HG02571 (cell line): ENCODE data around the gene RNF113B.

ENCODE experiments used
- ATAC-seq: cut with Tn5 transposase; IDR thresholded peaks from one replicate; pipeline ENCODE4 v1.9.1; 2021; ENCODE audit warnings: mild to moderate bottlenecking, moderate library complexity; ENCODE audit not compliant: unreplicated experiment

The RNF113B gene

GRCh38 chr13:98204546-98204945 lies 27.5 kb upstream of the RNF113B start:
- ATAC-seq, result no peak

GRCh38 chr13:98203646-98204326 lies 26.7 kb upstream of the RNF113B start:
- ATAC-seq, result no peak

- no peak for ATAC-seq
Measured at GRCh38 chr13:98201984-98202383, 24.9 kb upstream of the RNF113B start.

DNA sequence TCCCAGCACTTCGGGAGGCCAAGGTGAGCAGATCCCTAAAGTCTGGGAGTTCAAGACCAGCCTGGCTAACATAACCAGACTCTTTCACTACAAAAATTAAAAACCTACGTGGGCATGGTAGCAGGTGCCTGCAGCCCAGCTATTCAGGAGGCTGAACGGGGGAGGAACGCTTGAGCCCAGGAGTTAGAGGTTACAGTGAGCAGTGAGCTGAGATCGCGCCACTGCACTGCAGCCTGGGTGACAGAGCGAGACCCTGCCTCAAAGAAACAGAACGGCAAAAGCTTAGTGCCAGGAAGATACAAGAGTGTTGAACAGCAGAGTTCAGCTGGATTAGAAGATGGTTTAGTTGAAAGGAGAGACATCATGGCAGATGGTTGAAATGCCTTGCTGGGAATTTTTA lies 24.1 kb upstream of the RNF113B start:
- no peak for ATAC-seq

GRCh38 chr13:98200211-98200878 lies 23.3 kb upstream of the RNF113B start:
- ATAC-seq, result no peak

GRCh38 chr13:98199480-98199879 lies 22.4 kb upstream of the RNF113B start:
- no peak for ATAC-seq

DNA sequence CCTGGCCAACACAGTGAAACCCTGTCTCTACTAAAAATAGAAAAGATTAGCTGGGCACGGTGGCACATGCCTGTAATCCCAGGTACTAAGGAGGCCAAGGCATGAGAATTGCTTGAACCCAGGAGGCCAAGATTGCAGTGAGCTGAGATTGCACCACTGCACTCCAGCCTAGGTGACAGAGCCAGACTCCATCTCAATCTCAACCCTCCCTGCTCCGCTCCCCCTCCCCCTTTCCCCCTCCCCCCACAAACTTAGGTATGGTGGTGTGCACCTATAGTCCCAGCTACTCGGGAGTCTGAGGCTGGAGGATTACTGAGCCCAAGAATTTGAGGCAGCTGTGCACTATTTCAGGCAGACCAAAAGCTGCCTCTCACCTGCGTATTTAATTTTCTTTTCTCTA lies 21.6 kb upstream of the RNF113B start:
- no peak for ATAC-seq

GRCh38 chr13:98195054-98195791 lies 18.2 kb upstream of the RNF113B start:
- no peak for ATAC-seq

GRCh38 chr13:98192008-98192407 lies 14.9 kb upstream of the RNF113B start:
- no peak for ATAC-seq

DNA sequence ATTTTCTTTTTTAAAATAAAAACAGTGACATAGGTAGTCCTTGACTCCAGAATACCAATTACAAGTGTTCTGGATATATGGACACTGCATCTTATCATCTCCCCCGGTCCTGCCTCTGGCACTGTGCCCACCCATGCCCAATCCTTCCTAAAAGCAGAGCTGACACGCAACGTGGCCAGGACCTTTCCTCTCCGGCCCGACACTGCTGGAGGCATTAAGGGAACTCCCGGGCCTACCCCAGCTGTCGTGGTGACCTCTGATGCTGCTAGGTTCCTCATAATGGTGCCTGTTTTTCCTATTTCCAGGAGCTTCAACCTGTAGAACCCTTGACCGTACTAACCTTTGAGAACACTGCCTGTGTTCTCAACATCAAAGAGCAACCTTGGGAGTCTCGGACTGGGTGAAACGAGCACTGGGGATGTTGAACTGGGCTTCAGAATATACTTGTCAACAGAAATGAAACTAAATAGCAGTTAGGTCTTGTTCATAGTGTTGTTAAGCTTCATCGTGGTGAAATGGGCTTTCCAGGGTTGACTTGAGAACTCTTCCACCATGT lies 13.9 kb upstream of the RNF113B start:
- ATAC-seq, result no peak

- no peak for ATAC-seq
Measured at GRCh38 chr13:98189841-98190505, 12.9 kb upstream of the RNF113B start.

GRCh38 chr13:98188544-98189166 lies 11.6 kb upstream of the RNF113B start:
- ATAC-seq, result no peak

DNA sequence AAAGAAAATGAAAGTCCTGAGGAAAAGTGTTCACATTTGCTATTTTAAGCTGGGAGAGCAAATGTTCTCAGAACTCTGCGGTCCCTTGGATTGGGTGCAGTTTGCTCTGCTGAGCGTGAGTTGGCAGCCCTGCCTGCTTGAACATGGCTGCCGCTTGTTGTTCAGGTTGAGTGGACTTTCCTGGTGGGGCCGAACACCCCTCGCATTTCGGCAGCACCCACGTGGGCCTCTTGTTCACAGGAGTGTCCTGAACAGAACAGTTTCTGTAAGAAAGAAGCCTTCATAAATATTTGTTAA lies 10.8 kb upstream of the RNF113B start:
- ATAC-seq, result no peak

DNA sequence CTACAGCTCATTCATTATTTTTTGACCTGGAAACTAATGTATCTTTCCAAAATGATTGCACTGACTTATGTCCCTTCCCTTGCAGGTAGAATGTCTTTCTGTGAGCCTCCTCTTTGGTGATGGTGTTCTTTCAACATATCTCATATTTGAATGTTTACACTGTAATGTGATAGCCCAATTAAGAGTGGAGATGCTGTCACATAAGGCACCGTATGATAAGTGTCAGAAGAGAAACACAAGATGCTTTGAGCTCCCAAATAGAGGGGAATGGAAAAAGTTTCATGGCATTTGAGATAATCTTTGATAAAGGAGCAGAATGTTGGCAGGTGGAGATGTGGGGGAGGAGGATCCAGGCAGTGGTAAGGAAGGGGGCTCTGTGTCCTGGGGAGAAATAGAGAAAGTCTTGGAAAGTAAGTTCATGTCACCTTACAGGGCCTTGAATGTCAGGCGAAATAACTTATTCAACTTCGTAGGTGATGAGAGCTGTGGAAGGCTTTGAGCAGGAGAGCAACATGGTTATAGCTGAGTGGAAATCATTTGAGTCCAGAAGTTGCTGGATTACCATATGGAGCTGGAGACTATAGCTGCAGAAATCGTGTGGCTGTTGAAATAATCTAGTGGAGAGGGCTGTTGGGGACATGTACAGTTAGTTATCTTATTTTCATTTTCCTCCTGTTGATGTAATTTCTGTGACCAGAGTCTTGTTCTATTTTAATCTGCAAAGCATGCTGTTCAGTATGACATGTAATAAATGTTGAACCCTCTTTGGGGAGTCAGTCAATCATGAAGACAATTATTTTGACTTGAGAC lies 10.3 kb upstream of the RNF113B start:
- no peak for ATAC-seq

DNA sequence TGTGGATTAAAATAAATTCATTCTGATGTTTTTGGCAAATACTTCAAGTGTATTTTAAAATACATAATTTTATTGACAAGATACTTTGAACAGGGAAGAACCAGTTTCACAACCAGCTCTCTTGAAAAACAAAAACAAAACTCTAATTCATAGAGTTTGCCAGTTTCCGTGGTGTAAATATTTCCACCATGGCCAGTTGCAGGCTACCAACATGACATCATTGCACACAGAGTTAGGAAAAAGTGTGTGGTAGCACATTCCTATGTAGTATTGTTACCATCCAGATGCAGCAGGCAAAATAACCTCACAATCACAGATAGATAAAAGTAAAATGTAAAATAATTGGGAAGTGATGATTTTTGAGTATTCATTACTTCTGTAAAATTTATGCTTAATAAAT lies 7.7 kb upstream of the RNF113B start:
- ATAC-seq, result no peak

DNA sequence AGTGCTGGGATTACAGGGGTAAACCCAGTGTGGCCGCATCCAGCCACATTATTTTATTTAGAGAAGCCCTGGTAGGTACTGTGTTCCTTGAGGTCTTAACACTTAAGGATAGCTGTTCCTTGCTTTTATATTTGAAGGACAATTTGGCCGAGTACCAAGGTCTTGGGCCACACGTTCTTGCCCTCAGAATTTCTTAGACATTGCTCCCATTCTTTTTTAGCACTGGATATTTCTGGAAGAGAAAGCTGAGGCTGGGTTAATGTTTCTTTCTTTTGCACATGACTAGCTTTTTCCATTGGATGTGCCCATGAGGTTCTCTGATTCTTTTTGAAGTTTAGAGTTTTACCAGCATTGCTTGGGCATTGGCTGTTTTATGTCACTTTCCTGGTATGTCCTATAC lies 5.5 kb upstream of the RNF113B start:
- no peak for ATAC-seq

GRCh38 chr13:98182153-98182552 lies 5.1 kb upstream of the RNF113B start:
- no peak for ATAC-seq

- no peak for ATAC-seq
Measured at GRCh38 chr13:98181111-98181815, 4.2 kb upstream of the RNF113B start.

DNA sequence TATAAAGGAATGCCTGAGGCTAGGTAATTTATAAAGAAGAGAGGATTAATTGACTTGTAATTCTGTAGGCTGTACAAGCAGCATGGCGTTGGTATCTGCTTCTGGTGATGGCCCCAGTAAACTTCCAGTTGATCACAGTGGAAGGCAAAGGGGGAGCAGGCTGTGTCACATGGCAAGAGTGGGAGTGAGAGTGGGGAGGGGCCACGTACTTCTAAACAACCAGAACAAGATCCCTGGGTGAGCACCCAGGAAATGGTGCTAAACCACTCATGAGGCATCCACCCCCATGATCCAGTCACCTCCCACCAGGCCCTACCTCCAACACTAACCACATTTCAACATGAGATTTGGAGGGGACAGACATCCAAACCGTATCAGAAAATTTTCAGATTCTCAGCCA lies 3.0 kb upstream of the RNF113B start:
- no peak for ATAC-seq

DNA sequence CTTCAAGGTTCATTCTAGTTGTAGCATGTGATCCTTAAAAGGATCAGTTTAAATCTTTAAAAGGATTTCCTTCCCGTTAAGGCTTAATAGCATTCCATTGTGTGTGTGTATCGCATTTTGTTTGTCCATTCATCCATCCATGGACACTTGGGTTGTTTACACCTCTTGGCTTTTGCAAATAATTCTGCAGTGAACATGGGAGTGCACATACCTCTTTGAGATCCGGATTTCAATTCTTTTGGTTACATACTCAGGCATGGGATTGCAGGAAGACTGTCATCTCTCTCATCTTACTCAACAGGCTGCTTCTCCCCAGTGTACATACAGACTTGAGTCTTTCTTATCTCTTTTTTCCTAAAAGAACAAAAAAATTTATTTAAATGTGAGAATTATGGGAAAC lies 1.2 kb downstream of the RNF113B start:
- no peak for ATAC-seq
